Peyer's patch (tissue), 4 donors: ENCODE results near the gene AQP6. TPM values are rescaled to one million over a fixed set of nuclear protein-coding genes. Genes with fewer than 3 reads are reported as not detected.
A peak's percentile ranks its signal among the peaks of the same experiment; 100 is the strongest.

Experiments used
- DNase-seq, 3 donors: peaks; one replicate each; pipeline ENCODE4 v3.0.0-alpha.2; 2017 to 2019
- H3K27ac ChIP-seq, 4 donors: fragments of 200-600 bp; sonication (generic); one replicate each; pipeline ENCODE4 v1.5.1; 2016 to 2019
- H3K27me3 ChIP-seq, 2 donors: fragments of 200-600 bp; sonication (generic); one replicate each; pipeline ENCODE4 v1.5.1; 2019
- H3K36me3 ChIP-seq, 3 donors: fragments of 200-600 bp; sonication (generic); one replicate each; pipeline ENCODE4 v1.5.1; 2016 to 2019
- H3K4me1 ChIP-seq, 4 donors: fragments of 200-600 bp; sonication (generic); one replicate each; pipeline ENCODE4 v1.5.1; 2016 to 2019
- H3K4me3 ChIP-seq, 4 donors: fragments of 200-600 bp; sonication (generic); 1 replicate in 3 of 4; 2 replicates in 1 of 4; pipeline ENCODE4 v1.5.1; 2016 to 2019; ENCODE audit warnings: mild to moderate bottlenecking in 1 of 4
- H3K9me3 ChIP-seq, 4 donors: fragments of 200-600 bp; sonication (generic); one replicate each; pipeline ENCODE4 v1.5.1; 2016 to 2019; ENCODE audit warnings: mild to moderate bottlenecking in 1 of 4
- POLR2A ChIP-seq, 2 donors: fragments of 450-650 bp; IDR thresholded peaks; one replicate each; pipeline ENCODE4 v1.5.1; 2017; ENCODE audit warnings: antibody characterized with exemption in 2 of 2, mild to moderate bottlenecking in 2 of 2, moderate library complexity in 2 of 2
- total RNA-seq, 4 donors: library from RNA; depleted of rRNA; stranded (reverse); fragments of >200 nt; gene quantifications; one replicate each; pipeline ENCODE4 v1.1.0, GENCODE V29; 2016
- TF ChIP-seq, protein P1 (sequence below), 6 experiments: fragments of 450-650 bp in 4 of 6; fragments of 200-600 bp in 2 of 6; sonication (generic) in 1 of 6; IDR thresholded peaks; one replicate each; pipeline ENCODE4 v1.5.1; 2017 to 2019; ENCODE audit warnings: antibody characterized with exemption in 6 of 6, mild to moderate bottlenecking in 3 of 6, moderate library complexity in 1 of 6

The AQP6 gene
- total RNA-seq, 4 donors from 2014 or later = not detected

DNA sequence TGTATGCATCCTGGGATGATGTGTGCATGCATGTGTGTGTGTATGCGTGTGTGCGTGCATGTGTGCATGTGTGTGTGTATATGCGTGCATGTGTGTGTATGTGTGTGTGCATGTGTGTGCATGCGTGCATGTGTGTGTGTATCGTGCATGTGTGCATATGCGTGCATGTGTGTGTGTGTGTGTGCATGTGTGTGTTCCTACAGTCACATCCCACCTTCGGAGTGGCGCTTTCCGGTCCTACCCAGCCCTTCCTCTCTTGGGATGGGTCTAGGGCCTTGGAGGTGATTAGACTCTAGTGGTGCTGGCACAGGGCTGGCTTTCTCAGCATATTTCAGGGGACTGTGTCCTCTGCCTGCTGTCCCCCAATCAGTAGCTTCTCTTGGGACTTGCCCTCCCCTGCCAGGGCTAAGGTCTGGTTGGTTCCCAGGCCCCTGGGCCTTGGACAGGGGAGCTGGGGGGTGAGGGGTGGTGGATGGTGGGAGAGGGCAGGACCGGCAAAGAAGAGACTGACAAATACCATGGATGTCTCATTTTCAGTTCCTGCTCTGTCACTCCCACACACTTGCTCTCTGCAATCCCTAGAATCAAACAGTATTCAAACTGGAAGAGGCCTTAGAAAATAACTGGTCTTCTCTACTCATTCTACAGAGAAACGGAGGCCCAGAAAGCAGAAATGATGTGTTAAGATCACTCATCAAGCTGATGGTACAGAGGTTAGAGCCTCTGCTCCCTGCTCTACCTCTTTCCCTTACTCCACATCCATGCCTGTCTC, 47.1 kb upstream of the AQP6 start:
- Histone ChIP-seq H3K4me3 (no peak overlapping the region), H3K36me3 (no peaks in the 10 kb centered on the region), H3K27ac (no peak overlapping the region), H3K9me3 (no peaks in the 10 kb centered on the region), H3K27me3 (no peaks in the 10 kb centered on the region), H3K4me1 (no peaks in the 10 kb centered on the region)
- DNase-seq = peak in 1 of 3 donors; percentile 9
- no peak for TF ChIP-seq POLR2A (IDR thresholded peaks at IDR 0.05)
- TF ChIP-seq, protein P1, sequence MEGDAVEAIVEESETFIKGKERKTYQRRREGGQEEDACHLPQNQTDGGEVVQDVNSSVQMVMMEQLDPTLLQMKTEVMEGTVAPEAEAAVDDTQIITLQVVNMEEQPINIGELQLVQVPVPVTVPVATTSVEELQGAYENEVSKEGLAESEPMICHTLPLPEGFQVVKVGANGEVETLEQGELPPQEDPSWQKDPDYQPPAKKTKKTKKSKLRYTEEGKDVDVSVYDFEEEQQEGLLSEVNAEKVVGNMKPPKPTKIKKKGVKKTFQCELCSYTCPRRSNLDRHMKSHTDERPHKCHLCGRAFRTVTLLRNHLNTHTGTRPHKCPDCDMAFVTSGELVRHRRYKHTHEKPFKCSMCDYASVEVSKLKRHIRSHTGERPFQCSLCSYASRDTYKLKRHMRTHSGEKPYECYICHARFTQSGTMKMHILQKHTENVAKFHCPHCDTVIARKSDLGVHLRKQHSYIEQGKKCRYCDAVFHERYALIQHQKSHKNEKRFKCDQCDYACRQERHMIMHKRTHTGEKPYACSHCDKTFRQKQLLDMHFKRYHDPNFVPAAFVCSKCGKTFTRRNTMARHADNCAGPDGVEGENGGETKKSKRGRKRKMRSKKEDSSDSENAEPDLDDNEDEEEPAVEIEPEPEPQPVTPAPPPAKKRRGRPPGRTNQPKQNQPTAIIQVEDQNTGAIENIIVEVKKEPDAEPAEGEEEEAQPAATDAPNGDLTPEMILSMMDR (IDR thresholded peaks at IDR 0.05) = no peak

DNA sequence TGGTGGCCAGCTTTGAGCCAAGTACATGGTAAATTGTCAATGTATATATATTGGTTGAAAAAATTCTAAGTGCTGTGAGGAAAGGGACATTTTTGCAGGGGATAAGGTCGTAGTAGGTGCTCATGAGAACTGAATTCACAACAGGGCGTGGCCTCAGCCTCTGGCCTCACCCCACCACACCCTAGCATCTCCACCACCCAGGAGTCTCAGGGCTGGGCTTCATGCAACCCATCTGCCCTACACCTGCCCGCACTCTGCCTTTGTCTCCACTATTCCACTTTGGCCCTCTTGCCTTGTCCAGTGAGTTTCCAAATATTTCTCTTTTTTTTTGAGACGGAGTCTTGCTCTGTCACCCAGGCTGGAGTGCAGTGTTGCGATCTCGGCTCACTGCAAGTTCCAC, 44.3 kb upstream of the AQP6 start:
- no peak for TF ChIP-seq POLR2A (IDR thresholded peaks at IDR 0.05)
- TF ChIP-seq, protein P1 (IDR thresholded peaks at IDR 0.05) = no peak
- Histone ChIP-seq H3K27ac (no peak overlapping the region), H3K4me3 (no peak overlapping the region), H3K9me3 (no peaks in the 10 kb centered on the region), H3K36me3 (no peaks in the 10 kb centered on the region), H3K27me3 (no peaks in the 10 kb centered on the region), H3K4me1 (no peaks in the 10 kb centered on the region)
- DNase-seq = peak in 1 of 3 donors; percentile 22

DNA sequence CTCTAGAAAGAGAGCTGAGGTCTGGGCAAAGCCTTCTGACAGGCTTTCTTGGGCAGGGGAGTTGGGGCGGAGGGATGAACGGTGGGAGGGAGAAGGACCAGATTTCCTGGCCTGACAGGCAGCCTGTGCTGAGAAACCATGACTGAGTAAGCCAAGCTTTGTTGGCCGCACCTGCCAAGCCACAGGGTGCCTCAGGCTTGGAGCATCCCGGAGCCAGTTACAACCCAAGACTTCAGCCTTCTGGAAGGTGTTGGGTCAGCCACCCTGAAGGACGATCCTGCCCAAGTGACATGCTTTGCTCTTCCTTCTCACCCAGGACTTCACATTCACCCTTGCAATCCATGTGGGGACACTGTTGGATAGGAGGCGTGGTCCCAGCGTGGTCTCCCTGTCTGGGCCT, 43.2 kb upstream of the AQP6 start:
- Histone ChIP-seq H3K4me1 (no peaks in the 10 kb centered on the region), H3K27me3 (no peaks in the 10 kb centered on the region), H3K4me3 (no peak overlapping the region), H3K36me3 (no peaks in the 10 kb centered on the region), H3K9me3 (no peaks in the 10 kb centered on the region), H3K27ac (no peak overlapping the region)
- TF ChIP-seq POLR2A (IDR thresholded peaks at IDR 0.05) = no peak
- TF ChIP-seq, protein P1 (IDR thresholded peaks at IDR 0.05) = no peak
- peak in 1 of 3 donors; percentile 36 for DNase-seq

DNA sequence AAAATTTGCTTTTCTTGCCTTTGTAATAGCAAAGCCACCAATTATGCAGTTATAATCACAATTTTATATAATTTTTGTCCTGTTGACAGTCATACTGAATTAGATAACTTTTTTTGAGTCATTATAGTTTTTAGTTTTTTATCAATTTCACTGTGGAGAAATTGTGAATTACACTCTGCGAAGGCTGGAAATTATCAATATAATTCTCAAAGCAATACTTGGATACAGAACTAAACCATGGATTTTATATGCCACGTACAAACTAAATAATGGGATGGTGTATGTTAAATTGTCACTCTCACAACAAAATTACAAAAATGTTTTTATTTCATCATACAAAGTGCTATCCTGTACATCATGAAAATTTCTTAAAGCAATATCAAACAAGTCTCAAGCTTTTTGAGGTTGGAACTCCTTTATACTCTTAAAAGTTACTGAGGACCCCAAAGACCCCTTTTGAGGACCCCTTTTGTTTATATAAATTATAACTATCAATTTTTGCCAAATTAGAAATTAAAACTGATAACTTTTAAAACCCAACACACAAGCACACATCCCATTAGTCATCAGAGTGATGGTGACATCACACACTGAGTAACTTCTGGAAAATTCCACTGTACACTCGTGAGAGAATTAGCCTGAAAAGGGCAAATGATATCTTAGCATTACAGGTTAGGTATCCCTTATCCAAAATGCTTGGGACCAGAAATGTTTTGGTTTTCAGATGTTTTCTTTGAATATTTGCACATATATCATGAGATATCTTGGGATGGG, 42.0 kb upstream of the AQP6 start:
- H3K4me1 ChIP-seq = no peaks in the 10 kb centered on the region
- no peaks in the 10 kb centered on the region for H3K9me3 ChIP-seq
- no peak overlapping the region for H3K4me3 ChIP-seq
- TF ChIP-seq, protein P1 (IDR thresholded peaks at IDR 0.05) = peak in 1 of 6 experiments; percentile 52
- no peak for TF ChIP-seq POLR2A (IDR thresholded peaks at IDR 0.05)
- no peak for DNase-seq
- H3K27ac ChIP-seq = no peak overlapping the region
- no peaks in the 10 kb centered on the region for H3K27me3 ChIP-seq
- no peaks in the 10 kb centered on the region for H3K36me3 ChIP-seq

DNA sequence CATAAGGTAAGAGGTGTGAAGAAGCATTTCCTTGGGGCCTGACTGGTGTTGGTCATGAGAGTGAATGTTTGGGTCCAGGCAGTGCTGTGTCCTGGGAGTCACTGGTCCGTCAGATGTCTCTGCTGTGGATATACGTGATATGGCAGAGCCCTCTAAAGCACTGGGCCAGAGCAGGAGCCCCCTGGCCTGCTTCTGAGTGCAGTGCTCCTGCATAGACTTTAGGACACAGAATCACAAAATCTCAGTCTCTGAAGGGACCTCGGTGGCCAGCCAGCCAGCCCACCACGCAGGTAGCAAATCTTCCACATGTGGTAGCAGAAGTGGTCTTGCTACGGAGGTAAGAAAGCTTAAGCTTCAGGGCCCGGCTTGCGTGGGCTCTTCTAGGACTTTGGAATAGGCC, 40.7 kb upstream of the AQP6 start:
- no peaks in the 10 kb centered on the region for H3K4me1 ChIP-seq
- H3K4me3 ChIP-seq = no peak overlapping the region
- no peak for DNase-seq
- no peak overlapping the region for H3K27ac ChIP-seq
- TF ChIP-seq, protein P1 (IDR thresholded peaks at IDR 0.05) = no peak
- no peak for TF ChIP-seq POLR2A (IDR thresholded peaks at IDR 0.05)
- H3K9me3 ChIP-seq = no peaks in the 10 kb centered on the region
- no peaks in the 10 kb centered on the region for H3K36me3 ChIP-seq
- H3K27me3 ChIP-seq = no peaks in the 10 kb centered on the region
